NCI-H510A treated with DMSO at 0.1 percent for 48 hours (cell line): Measurements from ENCODE around the gene TMPRSS2.

Experiments used
- DNase-seq: peaks from one replicate; lab custom pipeline; 2025; lab: John Stamatoyannopoulos, UW

TMPRSS2 gene

DNA sequence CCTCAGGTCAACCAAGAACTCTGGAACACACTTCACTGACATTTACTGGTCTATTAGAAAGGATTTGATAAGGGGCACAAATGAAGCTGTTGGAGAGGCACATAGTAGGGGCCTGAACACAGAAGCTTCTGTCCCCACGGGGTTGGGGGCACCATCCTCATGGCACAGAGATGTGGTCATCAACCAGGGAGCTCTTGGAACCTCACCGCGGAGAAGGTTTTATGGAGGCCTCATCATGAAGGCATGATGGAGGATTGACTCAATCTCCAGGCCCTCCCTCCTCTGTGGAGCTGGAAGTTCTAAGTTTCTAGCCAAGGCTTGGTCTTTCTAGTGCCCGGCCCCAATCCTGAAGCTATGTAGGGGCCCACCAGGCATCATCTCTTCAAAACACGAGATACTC, 58.3 kb downstream of the TMPRSS2 start:
- DNase-seq, result no peak

GRCh38 chr21:41447356-41447755, 60.6 kb downstream of the TMPRSS2 start:
- no peak for DNase-seq

DNA sequence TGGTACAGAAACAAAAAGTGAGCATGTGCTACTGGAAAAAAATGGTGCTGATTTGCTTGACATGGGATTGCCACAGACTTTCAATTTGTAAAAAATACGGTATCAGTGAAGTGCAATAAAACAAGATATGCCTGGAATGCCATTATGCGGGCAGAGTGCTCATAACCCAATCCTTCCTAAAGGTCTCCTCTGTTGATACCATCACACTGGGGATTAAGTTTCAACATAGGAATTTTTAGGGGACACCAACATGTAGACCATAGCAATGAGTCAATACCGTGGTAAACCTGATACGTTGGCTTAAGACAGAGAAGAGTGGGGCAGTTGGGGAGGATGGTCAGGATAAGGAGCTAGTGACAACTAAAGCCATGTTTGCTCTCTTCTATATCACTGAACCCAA, 61.4 kb downstream of the TMPRSS2 start:
- no peak for DNase-seq

DNA sequence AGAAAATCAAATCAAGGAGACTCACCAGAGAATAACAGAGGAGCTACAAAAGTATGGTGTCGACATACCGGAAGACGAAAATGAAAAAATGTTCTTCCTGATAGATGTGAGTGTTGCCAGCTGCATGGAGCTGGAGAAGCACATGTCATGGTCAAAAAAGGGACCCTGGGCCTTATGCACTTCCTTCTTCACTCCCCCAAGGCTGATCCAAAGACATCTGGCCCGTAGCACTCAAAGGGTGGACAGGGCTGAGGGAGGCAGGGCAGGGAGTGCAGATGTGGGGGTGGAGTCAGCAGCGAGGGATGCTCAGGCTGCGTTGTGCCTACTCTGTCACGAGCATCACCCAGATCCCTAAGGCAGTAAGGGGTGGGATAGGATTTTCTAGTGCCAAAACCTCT, 62.5 kb downstream of the TMPRSS2 start:
- DNase-seq, result no peak

GRCh38 chr21:41444703-41445464, 63.1 kb downstream of the TMPRSS2 start:
- no peak for DNase-seq

GRCh38 chr21:41443562-41443961, 64.4 kb downstream of the TMPRSS2 start:
- DNase-seq, result no peak

DNA sequence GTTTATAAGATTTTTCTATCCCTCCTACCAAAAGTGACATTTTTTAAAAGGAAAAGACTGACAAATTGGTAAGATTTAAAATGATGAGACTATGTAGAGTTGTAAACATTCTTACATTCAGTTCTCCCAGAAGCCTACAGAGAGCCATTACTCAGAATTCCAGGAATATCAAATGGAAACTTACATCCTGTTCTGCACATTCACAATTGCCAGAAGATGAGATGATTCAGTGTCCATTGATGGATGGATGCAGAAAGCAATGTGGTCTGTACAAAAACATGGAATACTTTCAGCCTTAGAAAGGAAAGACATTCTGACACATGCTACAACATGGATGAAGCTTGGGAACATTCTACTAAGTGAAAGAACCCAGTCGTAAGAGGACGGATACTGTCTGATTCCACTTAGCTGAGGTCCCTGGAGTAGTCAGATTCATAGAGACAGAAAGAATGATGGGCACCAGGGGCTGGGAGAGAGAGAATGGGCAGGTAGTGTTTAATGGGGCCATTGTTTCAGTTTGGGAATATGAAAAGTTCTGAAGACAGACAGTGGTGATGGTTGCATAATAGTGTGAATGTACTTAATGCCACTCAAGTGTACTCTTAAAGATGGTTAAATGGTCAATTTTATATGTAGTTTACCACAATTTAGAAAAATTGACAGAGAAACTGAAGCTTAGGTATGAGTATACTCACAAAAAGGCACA, 65.3 kb downstream of the TMPRSS2 start:
- DNase-seq, result no peak

GRCh38 chr21:41441546-41441945, 66.4 kb downstream of the TMPRSS2 start:
- DNase-seq, result no peak

DNA sequence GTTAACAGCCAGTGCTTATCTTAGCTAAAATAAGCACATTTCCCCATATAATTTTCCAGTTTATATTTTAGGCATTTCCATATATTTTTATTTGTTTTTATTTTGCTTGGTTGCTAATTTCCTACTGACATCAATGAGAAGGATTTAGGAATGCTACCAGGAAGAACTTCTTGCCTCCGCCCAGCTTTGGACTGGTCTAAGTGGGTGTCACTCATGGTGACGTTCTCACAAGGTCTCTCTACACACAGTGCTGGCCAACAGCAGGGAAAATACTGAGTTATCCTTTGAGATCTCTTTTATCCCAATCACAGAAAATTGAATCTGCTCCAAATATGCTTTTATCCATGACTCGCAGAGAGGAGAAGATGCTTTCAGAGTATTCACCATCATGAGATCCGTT, 68.7 kb downstream of the TMPRSS2 start:
- no peak for DNase-seq

DNA sequence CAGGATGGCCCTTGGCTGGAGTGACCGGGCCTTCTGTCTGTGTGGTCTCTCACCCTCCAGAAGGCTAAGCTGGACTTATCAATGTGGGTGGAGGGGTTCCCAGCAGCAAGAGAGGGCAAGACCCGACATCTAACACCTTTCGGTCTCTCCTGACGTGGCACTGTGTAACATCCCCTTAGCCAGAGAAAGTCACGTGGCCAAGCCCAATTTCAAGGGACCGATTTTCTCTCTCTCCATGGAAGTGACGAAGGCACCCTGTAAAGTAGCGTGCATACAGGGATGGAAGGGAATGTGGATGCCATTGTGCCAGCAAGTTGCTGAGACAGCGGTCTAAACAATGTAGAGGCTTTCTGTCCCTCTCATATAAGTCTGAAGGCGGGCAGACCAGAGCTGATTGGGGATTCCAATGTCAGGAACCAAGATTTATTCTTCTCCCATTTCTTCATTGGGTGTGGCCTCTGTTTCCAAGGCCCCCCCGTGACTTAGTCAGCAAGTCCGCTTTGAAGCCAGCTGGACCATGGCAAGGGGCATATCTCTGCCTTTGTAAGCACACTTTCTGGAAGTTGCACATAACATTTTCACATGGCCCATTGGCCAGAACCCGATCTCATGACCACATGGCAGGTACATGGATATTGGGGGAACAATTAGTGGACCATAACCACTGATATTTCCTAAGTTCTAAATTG, 69.4 kb downstream of the TMPRSS2 start:
- no peak for DNase-seq

DNA sequence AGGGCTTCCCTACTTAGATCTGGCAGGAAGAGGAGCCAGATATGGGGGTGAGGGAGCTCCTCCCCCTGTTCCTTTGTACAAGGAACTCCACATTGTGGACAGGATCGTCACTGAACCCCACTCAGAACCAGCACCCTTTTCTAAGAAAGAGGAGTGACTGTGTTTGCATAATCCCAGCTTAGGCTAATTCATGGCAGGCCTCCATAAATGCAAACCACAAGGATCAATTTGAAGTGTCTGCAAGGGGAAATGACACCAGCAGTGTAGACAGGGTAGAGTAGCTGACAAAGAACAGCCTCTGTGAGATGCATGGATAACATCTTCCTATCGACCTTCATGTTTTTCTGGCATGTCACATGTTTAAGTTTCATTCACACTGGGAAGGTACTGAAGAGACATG, 70.2 kb downstream of the TMPRSS2 start:
- DNase-seq, result no peak

- no peak for DNase-seq
These were observed 72.3 kb downstream of the TMPRSS2 start for GRCh38 chr21:41435706-41436105.

- no peak for DNase-seq
These were observed 74.4 kb downstream of the TMPRSS2 start for GRCh38 chr21:41433566-41433965.

GRCh38 chr21:41432562-41433460, 75.1 kb downstream of the TMPRSS2 start:
- DNase-seq, result no peak

- no peak for DNase-seq
These were observed 76.0 kb downstream of the TMPRSS2 start for GRCh38 chr21:41431788-41432548.

- DNase-seq, result no peak
These were observed 78.0 kb downstream of the TMPRSS2 start for GRCh38 chr21:41429925-41430491.

- no peak for DNase-seq
These were observed 78.7 kb downstream of the TMPRSS2 start for GRCh38 chr21:41429305-41429704.

GRCh38 chr21:41428847-41429246, 79.1 kb downstream of the TMPRSS2 start:
- no peak for DNase-seq

DNA sequence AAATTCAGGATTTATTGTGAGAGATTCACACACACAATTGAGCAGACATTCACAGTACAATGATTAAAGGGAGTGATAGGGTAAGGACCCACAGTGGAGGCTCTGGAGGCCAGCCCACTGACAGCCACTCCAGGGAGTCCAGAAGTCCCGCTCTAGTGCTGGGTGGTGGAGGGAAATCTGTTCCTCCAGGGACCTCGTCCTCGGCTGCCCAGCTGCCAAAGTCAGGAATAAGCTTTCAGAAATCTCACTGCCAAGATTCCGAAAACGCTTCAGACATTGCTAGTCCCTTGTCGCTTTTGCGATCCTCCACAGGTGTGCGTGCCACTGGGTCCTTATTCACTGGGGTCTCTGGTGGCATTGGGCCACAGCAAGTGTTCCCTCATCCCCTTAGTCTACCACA, 79.6 kb downstream of the TMPRSS2 start:
- no peak for DNase-seq

GRCh38 chr21:41427556-41427955, 80.4 kb downstream of the TMPRSS2 start:
- no peak for DNase-seq
